Embryonic facial prominence (tissue), 1 donor: ENCODE results near the gene CRTAC1.
"Not testable (repeated sequence)": the region's sequence is repeated elsewhere in the genome, so short reads cannot be mapped to it uniquely, and the experiment has no call there.

Experiments
- DNase-seq: peaks from one replicate; pipeline ENCODE4 v3.0.0-alpha.2; 2016; ENCODE audit errors: extremely low spot score

The CRTAC1 gene

DNA sequence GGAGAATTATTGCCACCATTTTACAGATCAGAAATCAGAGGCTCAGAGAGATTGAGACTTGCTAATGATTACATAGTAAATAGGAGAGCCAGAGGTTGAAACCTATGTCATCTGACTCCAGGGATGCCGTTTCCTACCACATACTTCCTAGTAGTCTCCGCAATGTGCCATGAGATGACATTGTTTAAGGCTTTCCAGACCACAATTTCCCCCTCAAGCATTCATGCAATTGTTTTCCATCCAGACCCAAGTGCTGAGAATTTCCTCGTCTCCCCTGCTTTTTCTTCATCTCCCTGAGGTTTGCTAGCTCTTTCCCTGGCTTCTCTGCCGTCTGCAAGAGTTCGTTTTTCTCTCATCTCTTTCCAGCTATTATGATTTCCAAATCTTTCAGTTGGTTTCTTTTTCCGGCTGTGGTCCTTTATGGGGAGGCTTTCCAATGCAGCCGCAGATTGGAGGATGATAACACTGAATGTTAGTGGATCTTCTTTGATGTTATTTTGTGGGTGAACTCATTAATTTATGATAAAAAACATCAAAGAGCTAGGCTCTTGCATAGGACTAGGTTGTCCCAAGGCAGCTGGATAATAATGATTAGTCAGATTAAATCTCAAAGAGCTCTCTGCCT, 187.7 kb downstream of the CRTAC1 start:
- DNase-seq, result no peak

DNA sequence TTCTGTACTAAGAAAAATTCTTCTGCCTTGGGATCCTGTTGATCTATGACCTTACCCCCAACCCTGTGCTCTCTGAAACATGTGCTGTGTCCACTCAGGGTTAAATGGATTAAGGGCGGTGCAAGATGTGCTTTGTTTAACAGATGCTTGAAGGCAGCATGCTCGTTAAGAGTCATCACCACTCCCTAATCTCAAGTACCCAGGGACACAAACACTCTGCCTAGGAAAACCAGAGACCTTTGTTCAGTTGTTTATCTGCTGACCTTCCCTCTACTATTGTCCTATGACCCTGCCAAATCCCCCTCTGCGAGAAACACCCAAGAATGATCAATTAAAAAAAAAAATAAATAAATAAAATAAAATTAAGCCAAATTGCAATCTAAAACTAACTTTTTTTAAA, 188.3 kb downstream of the CRTAC1 start:
- not testable (repeated sequence) for DNase-seq

DNA sequence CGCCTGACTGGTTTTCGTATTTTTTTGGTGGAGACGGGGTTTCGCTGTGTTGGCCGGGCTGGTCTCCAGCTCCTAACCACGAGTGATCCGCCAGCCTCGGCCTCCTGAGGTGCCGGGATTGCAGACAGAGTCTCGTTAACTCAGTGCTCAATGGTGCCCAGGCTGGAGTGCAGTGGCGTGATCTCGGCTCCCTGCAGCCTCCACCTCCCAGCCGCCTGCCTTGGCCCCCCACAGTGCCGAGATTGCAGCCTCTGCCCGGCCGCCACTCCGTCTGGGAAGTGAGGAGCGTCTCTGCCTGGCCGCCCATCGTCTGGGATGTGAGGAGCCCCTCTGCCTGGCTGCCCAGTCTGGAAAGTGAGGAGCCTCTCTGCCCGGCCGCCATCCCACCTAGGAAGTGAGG, 189.3 kb downstream of the CRTAC1 start:
- not testable (repeated sequence) for DNase-seq

DNA sequence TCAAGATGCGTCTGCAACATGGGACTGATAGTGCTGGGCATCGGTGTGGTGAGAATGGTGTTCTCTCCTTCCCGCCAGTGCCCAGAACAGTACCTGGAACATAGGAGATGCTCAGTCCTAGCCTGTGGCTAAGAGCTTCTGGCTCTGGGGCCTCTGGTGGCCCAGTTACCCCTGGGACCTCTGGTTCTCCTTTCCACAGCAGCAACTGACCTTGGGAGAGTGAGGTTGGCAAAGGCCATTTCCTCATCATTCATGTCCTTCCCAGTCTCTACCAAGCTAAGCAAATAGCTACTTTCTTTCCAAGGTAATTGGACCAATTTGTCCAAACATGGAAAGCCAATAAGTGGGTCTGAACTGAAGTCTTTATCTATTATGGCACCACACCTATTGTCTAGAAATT, 192.3 kb downstream of the CRTAC1 start:
- DNase-seq, result no peak

DNA sequence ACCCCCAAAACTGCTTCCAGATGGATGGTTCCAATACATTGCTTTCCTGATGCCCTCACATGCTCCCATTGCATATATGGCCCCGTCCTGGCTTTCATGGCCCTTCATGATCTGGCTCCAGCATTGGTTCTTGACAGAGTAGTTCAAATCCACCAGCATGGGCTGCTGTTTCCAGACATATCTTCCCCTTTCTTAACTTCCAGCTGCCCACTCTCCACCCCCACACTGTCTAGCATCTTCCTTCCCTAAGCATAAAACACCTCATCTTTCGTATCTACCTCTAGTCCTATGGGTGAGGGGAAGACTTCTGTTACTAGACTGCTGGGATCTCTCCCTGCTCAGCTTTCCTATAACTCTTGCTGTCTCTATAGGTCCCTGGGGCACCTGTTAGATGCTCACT, 194.0 kb downstream of the CRTAC1 start:
- DNase-seq, result no peak

DNA sequence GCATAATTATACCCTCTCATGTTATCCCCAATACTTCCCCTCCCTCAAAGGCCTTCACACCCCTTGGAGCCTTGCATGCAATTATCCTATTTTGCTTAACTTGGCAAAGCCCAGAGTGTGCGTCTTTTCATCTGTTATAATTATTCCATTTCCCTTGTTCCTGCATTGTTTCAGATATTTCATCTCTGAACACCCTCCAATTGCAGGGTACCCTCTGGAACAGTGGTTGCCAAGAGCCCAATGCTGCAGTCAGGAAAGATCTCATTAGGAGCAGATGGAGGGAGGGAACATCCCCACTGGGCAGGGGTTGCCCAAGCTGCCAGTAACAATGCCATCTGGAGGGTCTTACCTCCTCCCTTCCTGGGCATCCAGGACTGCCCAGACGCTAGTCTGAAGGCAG, 199.2 kb downstream of the CRTAC1 start:
- no peak for DNase-seq

DNA sequence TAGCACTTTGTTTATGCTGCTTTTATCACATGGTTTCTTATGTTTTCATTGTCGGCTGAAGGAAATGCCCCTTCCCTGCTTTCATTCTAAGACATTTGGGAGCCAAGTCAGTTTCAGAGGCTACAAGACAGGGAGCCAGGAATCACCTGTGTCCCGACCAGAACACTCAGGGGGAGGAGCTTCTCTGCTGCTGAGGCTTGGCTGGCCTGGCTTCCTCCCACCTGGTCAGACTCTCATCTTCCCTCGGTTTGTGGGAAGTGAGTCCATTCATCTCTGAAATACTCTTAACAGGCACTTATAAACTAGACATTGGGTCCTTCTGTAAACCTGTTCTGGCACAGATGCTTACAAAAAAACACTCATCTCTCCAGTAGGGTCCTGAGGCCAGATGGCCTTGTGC, 200.4 kb downstream of the CRTAC1 start:
- no peak for DNase-seq

DNA sequence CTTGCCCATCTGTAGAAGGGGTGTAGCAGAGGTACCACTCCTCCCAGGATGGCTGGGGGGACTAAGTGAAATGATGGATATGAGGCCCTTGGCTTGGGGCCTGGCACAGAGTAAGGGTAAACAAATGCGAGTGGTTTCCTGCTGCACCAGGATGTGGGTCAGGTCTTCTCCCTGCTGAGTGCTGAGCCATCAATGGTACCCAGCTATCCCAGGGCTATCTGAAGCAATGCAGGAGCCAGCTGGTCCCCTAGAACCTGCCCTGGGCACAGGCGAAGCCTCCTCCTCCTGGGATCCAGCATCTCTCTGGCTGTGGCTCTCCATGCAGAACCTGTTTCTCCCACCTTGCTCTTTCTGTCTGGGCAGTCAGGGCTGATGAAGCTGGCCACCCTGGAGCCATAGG, 201.7 kb downstream of the CRTAC1 start:
- DNase-seq, result no peak

DNA sequence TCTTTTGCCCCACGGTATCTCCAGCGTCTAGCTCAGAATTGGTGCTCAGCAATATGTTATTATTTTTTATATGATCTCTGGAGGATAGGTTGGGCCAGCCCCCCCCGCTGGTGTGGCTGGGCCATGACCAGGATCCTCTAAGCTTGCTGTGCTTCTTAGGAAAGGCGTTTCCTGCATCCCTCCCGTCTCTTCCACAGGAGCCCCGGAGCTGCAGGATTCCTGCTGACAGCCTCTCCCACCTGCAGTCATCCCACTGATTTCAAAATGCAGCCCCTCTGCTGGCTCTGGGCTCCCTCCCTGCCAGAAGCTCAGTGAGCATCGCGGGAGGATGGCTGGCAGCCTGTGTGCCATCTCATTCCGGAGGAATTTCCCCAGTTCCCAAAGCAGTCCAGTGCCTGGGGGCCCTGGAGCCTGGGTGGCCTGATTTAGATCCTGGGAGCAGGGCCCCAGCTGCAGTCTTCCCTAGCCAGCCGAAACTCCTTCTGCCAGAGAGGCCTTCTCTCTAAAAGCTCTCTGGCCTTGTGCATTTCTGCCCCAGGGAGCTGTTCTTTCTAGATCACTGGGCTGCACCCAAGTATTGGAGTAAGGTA, 202.6 kb downstream of the CRTAC1 start:
- no peak for DNase-seq

DNA sequence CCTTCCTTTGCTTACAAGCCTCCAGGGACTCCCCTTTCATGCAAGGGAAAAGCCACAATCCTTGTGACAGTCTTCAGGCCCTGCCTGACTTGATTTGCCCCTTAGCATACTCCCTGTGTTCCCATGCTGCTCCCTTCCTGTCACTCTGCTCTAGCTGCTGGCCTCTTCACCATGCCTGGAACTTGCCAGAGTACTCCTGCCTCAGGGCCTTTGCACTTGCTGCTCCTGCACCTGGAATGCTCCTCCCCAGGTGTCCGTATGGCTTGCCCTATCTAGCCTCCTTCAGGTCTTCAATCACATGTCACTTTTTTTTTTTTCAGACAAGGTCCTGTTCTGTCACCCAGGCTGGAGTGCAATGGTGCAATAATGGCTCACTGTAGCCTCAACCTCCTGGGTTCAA, 203.5 kb downstream of the CRTAC1 start:
- DNase-seq, result no peak

DNA sequence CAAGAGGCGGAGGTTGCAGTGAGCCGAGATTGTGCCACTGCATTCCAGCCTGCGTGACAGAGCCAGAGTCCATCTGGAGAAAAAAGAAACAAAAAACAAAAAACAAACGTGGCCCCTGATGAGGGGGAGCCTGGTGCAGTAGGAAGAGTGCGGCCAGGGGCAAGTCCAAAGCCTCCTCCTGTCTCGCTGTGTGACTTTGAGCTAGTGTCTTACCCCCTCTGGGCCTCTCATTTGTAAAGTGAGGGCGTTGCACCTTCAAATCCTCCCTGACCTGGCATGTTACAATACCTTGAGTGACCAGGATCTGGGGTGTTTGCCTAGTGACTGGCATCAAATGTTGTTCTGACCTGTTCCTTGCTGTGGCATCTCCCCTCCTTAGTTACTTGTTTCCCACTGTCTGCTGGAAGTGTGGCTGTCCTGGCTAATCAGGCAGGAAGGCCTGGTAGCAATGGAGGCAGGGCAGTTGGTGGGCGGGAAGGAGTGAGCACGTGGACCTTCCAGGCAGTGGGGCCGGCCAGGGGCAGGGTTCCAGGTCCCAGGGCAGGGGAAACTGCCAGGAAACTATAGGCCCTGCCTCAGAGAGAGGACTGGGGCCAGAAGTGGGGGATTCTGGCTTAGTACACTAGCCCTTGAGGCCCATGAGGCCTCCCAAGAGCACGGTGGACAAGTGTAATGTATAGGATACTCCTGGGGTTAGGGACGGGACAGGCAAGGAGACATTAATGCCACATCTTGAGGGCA, 205.2 kb downstream of the CRTAC1 start:
- DNase-seq, result no peak

DNA sequence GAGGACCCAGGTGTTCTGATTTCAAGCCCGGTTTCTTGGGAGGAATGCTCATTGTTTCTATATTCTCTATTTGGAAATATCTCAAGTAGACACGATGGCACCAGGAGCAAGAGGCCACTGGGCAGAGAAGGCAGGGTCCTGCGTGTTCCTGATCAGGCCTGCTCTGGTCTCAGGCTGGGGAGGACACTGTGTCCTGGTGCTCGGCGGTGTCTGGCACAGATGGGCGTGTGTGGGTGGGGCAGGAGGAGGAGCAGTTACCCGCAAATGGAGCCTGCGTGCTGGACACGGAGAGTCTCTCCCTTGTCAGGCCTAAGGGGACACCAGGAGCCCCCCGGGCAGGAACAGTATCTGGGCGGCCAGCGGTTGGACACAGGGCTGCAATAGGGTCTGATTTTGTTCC, 206.7 kb downstream of the CRTAC1 start:
- no peak for DNase-seq

DNA sequence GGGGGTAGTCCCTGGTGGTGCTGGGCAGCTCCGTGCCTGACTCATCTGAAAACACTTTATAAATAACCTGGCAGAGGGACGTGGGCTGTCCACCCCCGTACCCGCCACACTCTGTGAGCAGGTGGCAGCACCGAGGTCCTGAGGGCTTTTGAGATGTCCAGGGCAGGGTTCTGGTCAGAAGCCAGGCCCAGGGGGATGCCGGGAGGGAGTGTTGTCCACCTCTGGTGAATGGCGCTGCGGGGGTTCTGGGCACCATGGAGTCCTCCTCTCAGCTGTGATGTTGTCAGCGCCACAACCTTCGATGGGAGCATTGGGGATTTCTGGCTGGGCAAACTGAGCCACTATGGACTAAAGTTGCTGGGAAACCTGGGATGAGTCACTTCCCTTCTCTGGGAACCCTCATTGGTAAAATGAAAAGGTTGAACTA, 208.1 kb downstream of the CRTAC1 start:
- DNase-seq, result no peak

DNA sequence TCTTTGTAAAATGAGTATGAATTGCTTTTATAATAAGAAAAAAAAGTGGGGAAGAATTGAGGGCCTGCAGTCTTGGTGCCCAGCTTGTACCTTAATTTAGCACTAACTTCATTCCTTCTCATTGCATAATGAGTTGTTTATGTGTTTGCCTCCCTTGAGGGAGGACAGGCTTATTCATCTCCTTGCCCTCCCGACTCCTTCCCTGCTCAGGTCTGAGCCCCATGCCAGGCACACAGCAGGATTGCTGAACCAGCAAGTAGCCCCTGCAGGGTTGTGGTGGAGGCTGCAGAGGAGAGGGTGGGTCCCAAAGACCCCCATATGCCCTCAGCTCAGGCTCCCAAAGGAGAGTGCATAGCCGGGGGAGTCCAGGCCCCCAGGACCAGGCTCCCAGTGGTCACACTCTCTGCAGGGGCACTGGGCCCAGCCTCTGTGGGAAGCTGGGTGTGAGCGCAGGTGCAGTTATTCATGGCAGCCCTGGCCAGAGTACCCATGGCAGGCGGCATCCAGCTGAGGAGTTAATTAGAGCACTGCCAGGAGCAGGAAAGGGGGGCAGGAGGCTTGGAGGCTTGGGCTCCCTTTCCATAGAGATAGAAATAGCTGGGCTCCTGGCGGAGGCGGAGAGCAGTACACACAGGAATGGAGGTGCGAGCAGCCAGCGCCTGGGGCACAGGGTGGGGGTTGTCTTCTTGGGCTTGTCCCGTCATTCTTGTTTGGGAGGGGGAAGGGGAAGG, 208.9 kb downstream of the CRTAC1 start:
- no peak for DNase-seq

DNA sequence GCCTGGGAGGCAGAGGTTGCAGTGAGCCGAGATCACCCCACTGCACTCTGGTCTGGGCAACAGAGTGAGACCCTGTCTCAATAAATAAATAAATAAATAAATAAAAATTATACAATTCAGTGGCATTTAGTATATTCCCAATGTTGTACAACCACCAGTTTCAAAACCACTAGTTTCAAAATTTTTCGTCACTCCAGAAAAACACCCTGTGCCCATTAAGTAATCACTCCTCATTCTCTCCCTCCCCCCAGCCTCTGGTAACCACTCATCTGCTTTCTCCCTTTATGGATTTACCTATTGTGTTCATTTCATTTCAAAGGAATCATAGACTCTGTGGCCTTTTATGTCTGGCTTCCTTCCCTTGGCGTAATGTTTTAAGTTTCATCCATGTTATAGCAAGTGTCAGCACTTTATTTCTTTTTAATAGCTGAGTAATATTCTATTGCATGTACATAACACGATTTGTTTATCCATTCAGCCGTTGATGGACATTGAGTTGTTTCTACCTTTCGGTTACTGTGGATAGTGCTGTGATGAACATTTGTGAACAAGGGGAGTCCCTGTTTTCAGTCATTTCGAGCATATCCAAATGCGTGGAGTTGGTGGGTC, 210.2 kb downstream of the CRTAC1 start:
- DNase-seq, result no peak

DNA sequence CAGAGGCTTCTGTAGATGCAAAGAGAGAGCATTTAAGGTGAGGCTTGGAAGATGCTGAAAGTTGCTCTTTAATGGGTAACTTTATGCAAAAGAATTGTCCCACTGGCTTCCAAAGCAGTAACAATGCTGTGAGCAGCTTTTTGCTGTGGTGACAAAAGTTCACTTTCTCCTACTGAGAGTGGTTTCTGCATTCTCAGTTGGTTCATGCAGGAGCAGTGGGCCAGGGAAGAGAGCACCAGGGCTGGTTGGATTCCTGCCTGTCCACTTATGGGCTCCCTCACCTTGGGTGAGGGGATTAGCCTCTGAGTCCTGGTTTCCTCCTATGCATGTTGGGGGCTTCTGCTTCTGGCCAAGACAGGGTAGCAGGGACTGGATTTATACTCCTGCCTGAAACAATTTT, 211.8 kb downstream of the CRTAC1 start:
- no peak for DNase-seq

DNA sequence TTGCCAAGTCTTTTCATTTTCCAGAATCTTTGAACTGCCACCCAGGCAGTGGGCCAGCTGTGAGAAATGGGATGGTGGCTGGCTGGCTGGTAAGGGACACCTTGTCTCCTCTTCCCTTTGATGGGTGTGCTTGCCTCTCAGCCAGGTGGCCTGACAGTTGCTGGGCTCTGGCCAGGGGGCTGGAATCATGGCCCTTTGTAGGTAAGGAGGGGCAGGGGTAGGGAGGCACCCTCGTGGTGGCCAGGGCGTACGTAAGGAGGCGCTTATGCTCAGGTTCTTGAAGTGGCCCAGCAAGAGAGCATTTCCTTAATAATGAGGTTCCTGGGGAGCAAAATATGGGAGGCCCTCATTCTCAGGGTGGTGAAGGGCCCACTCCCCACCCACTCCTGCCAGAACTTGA, 213.8 kb downstream of the CRTAC1 start:
- no peak for DNase-seq
